Frontal cortex (tissue), 4 donors: ENCODE data around the gene LTN1. TPM values are rescaled to one million over a fixed set of nuclear protein-coding genes. Genes with fewer than 3 reads are reported as not detected.
A peak's percentile ranks its signal among the peaks of the same experiment; 100 is the strongest.
"Not testable (repeated sequence)": the region's sequence is repeated elsewhere in the genome, so short reads cannot be mapped to it uniquely, and the experiment has no call there.

ENCODE experiments used
- DNase-seq, 2 donors: peaks; one replicate each; pipeline ENCODE4 v3.0.0; 2012; ENCODE audit warnings: low spot score in 2 of 2
- FAIRE-seq: peaks from 2 replicates; lab custom pipeline; 2012; peaks lifted over from hg19 to GRCh38; lab: Jason Lieb, UNC
- total RNA-seq: library from RNA; depleted of rRNA; stranded (reverse); fragments of >200 nt; gene quantifications from one replicate; pipeline ENCODE4 v1.2.3, GENCODE V29; 2014
- donor health status: control.
- donor health status: control.
- donor health status: control.

Gene LTN1, protein sequence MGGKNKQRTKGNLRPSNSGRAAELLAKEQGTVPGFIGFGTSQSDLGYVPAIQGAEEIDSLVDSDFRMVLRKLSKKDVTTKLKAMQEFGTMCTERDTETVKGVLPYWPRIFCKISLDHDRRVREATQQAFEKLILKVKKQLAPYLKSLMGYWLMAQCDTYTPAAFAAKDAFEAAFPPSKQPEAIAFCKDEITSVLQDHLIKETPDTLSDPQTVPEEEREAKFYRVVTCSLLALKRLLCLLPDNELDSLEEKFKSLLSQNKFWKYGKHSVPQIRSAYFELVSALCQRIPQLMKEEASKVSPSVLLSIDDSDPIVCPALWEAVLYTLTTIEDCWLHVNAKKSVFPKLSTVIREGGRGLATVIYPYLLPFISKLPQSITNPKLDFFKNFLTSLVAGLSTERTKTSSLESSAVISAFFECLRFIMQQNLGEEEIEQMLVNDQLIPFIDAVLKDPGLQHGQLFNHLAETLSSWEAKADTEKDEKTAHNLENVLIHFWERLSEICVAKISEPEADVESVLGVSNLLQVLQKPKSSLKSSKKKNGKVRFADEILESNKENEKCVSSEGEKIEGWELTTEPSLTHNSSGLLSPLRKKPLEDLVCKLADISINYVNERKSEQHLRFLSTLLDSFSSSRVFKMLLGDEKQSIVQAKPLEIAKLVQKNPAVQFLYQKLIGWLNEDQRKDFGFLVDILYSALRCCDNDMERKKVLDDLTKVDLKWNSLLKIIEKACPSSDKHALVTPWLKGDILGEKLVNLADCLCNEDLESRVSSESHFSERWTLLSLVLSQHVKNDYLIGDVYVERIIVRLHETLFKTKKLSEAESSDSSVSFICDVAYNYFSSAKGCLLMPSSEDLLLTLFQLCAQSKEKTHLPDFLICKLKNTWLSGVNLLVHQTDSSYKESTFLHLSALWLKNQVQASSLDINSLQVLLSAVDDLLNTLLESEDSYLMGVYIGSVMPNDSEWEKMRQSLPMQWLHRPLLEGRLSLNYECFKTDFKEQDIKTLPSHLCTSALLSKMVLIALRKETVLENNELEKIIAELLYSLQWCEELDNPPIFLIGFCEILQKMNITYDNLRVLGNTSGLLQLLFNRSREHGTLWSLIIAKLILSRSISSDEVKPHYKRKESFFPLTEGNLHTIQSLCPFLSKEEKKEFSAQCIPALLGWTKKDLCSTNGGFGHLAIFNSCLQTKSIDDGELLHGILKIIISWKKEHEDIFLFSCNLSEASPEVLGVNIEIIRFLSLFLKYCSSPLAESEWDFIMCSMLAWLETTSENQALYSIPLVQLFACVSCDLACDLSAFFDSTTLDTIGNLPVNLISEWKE (N-terminal part only)
- 39.9 TPM for total RNA-seq

DNA sequence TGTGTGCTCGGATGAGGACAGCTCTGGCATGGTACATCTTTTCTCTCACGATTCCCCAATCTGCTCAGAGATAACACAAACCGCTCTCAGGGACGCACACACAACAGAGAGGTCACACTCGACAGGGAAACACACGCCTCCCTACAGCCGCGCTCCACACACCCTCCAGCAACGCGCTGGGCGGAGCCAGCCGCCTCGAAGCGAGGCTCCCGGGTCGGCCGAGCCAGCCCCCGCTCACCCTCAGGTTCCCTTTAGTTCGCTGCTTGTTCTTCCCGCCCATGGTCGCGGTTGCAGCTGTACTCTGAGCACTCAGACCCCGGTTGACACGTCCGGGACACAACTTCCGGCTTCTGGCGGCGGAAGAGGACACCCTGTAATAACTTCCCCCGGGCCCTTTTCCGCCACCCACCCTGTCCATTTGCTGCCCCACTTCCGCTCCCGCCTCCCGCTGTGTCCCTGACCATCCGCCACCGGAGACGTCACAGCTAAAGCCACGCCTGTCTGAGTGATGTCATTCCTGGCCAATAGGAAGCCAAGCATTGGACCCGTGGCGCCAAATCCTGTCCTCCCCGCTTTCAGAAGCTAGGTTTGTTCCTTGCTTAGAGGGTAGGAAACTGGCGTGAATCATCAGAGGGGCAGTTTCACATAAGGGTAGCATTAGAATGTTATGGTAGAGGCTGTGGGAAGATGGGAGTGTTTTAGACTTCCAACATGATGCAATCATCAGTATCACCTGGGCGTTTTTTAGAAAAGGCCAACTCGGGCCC is at the start of gene LTN1:
Gene LTN1, minus strand, starts transcription at position 352 of the 767 bp plus-strand sequence. Its CDS starts 72 bp downstream, at position 280.
- DNase-seq = peak; percentile 95
- FAIRE-seq = peak; percentile 84

DNA sequence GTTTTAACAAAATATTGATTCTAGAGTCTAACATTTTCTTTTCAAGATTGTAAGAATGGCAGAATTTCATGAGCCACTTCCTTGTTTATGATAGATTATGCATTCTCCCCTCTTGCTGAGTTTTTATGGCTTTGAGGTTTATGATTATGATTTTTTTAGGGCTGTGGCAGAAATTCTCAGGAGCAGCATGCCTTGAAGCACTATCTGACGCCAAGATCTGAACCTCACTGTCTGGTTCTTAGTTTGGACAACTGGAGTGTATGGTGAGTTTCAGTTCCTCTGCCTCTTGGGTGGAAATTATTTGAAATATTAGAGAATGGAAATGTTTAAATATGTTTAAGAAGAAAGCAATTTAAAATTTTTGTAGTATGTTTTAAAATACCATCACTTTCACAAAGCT is 42.0 kb upstream of the LTN1 start:
- DNase-seq (no peak), FAIRE-seq (no peak)

DNA sequence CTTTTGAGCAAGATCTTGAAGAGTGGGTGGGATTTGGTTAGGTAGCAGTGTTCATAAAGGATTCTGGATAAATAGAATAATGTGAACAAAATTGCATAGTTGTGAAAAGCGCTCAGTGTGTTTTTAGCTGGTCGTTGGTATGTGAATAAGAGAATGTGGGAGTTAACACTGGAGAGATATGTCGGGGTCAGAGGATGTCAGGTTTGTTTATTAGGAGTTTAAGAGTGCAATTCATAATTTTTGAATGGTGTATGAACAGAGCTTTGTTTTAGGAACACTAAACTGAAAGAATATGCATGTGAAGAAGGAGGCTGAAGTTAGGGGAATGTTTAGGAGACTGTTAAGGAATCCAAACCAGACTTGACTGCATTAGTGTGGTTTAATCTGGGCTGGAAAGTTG is 41.2 kb upstream of the LTN1 start:
- FAIRE-seq (no peak), DNase-seq (no peak)

DNA sequence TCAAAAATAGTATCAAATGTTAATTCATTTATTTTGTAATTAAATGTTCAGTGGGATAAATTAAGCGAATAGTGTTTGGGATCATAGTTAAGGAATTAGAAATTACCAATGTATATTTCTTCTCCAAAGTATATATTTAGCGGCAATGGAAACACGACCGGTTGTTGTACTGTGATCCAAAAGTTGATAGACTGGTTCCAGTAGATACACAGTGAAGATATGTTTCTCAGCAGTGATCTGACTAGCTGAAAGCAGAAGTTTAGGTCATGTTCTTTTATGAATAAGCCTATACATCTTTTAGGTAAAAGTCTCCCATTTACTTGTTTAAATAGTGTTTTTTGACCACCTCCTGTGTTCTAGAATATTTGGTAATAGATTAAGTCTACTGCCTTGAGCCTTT is 40.6 kb upstream of the LTN1 start:
- no peak for FAIRE-seq

DNA sequence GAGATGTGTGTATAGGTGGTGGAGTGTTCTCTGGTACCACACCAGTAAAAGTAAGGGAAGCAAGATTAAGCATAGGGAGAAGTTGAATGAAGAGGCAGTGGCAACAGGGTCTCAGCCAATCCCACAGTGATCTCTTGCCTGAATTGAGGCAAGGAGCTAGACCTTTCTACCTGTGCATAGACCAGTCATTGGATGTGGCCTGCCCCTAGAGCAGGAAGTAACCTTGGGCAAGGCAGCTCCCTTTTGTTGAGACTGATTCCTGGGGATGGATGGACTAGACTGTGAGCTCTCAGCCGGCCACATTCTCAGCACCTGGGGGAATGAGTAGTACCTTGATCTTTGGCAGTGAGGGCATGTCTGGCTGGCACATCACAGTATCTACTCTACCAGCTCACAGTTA is 38.2 kb upstream of the LTN1 start:
- FAIRE-seq (no peak), DNase-seq (no peak)

More for the DNA sequence above, 40.6 kb upstream of the LTN1 start:
- DNase-seq = no peak

DNA sequence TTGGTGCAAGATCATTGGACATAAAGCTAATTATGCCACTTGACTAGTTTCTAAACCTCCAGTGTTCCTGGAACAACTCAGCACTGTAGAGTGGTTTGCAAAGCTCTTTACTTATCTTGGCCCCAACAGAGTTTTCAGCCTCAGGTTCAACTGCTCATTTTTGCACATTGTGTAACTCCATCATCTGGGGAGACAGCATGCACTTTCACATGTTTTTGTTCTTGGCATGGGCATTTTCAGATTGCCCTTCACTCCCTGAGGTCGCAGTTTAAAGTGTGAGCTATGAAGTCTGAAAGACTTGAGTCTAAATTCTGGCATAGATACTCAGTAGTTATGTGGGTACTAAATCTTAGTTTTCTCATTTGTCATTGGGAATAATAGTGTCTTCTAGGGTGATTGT is 36.8 kb upstream of the LTN1 start:
- FAIRE-seq (no peak), DNase-seq (no peak)

DNA sequence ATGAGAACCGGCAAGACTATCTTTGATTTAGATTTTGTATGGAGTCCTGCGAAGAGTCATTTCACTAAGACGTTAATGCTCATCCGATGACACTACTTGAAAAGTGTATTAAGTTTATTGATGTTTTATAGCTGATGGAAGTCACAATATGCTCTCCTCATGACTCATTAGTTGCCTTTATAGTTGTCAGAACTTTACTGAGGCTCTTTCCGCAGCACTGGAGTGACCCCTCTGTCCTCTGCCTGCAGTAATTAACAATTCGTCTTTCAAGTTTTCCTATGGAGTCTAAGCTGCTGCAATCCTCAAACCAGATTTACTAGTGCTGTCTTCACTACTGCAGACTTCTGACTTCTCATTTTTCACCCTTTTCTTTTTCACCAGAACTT is 32.6 kb upstream of the LTN1 start:
- DNase-seq (peak in 1 of 2 donors; percentile 15), FAIRE-seq (no peak)

DNA sequence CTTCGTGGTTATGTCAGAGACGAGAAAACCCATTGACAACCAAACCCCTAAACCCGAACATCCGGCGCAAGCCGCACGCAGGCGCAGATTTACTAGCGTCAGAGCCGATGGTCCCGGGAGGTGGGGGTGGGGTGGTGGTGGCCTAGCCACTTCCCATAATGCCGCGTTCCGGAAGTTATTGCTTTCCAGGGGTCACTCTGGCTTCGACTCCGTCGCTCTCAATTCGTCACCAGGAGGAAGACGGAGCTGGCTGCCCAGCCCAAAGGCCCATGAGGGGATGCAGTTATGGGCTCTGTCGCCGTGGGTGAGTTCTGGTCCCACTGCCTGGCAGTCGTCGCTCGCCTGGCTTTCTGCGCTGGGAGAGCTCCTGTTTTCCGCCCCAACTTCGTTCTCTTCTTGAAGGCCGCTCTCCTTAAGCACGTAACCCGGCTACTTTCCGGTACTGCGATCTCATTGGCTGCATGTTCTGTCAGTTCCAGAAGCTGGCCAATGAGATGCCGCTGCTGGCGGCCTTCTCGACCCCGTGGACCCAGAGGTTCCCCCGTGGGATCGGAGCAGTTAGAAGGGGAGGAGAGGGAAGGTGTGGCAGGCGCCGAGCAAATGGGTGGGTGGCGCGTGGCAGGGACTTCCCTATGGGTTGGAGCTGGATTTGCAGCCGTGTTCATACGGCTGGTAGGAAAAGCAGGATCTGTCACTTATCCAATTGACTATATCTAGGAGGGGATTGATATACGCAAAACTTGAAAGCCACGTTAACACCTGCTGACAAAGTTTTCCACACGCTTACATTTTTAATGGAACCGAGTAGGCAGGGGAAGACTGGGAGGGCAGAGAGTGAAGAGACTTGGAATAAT is 32.0 kb upstream of the LTN1 start, which contains the start of gene USP16:
Gene USP16, plus strand, starts transcription at position 195 of the 854 bp plus-strand sequence. CDS start 3,246 bp downstream, outside the sequence.
- DNase-seq (peak; percentile 83 to 91), FAIRE-seq (no peak)

DNA sequence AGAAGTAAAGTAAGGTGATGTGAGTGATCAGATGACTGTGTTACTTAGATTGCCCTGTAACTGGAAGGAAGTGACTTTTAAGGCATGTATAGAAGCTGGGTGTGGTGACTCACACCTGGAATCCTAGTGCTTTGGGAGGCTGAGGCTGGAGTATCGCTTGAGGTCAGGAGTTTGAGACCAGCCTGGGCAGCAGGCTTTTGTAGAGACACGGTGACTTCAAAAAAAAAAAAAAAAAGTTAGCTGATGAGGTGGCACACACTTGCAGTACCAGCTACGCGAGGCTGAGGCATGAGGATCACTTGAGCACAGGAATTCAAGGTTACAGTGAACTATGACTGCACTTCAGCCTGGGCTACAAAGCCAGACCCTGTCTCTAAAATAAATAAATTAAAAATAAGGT is 29.5 kb upstream of the LTN1 start:
- FAIRE-seq (no peak), DNase-seq (no peak)

DNA sequence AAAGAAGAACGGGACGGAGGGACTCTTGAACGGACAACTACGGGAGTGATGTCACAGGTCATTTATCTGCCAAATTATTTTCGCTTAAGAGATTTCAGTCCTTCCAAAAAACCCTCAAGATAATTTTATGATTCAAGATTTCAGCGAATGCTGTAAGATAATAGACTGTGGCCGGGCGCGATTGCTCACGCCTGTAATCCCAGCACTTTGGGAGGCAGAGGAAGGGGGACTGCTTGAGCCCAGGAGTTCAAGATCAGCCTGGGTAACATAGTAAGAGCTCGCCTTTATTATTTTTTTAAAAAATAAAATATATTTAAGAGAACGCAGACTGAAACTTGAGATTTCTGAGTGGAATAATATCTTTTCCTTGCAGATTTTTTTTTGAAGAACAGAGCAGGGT is 25.9 kb upstream of the LTN1 start:
- FAIRE-seq (no peak), DNase-seq (no peak)

DNA sequence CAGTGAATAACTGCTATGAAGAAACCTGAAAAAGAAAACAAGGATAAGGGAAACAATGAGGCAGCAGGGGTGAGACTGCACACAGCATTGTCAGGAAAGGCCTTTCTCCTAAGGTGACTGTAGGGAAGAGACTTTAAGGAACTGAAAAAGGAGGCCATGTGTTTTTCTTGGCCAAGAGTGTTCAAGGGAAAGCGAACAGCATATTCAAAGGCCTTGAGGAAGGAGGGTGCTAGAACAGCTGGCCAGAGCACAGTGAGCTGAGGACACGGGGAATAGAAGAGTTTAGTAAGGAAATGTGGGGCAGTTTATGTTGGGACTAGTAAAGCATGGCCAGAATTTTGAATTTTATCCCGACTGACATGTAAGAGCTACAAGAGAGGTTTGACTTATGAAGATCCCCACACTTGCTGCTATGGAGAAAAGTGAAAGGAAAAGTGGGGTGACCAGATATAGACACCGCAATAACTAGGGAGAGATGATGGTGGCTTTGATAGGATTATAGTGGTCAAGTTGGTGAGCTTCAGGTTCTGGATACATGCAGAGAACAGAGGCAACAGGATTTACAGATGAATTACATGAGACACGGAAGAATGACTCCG is 25.1 kb upstream of the LTN1 start:
- DNase-seq = no peak
- FAIRE-seq = no peak

DNA sequence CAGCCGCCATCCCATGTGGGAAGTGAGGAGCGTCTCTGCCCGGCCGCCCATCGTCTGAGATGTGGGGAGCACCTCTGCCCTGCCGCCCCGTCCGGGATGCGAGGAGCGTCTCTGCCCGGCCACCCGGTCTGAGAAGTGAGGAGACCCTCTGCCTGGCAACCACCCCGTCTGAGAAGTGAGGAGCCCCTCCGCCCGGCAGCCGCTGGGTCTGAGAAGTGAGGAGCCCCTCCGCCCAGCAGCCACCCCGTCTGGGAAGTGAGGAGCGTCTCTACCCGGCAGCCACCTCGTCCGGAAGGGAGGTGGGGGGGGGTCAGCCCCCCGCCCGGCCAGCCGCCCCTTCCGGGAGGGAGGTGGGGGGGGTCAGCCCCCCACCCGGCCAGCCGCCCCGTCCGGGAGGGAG is 18.6 kb upstream of the LTN1 start:
- not testable (repeated sequence) for FAIRE-seq

DNA sequence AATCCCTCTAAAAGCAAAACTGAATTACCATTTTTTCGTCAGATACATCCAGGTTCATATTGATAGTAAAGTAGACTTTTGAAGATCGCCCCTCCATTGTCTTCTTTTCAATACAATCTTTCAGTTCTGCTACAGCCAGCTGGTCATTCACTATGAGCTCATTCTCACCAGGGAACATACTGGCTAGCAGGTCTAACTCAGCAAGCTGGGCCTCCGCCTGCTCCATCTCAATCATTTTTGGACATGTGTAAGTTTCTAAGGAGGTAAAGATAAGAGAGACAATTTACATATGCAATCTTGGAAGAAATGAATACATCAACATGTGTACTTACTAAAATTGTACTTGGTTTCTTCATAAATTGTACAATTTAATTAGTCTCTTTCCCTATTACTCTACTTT is 15.7 kb upstream of the LTN1 start:
- DNase-seq = no peak
- no peak for FAIRE-seq

More for the DNA sequence above, 18.6 kb upstream of the LTN1 start:
- not testable (repeated sequence) for DNase-seq

DNA sequence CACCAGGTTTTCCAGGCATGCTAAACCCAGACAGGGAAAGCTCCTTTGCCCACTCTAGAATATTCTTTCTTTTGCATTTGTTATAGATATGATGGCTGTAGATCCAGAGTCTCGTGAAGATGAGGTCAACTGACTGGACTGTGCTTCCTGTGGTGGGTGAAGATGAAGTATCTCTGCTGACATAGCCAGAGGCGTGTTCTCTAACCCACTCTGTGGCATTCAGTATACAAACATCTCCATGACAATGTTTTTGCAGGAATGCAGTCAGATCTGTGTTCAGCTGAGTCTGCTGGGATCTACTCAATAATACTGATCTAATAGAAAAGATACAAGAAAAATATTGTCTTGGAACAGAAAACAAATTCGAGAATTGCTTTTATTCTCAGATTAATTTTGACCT is 15.1 kb upstream of the LTN1 start:
- DNase-seq (no peak), FAIRE-seq (no peak)

DNA sequence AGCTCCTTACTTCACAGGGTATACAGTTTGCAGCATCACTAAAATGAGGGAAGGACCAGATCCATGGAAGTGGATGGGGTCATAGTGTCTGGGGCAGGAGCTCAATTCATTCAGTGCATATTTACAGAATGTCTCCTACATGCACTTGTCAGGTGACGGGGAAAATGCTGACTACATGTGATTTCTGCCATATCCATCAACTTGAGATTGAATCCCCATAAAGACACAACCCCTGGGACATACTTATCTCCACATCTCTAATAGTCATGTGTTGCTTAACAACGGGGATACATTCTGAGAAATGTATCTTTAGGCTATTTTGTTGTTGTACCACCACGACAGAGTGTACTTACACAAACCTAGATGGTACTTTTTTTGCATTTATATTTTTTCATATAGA is 14.5 kb upstream of the LTN1 start:
- DNase-seq (no peak), FAIRE-seq (no peak)

DNA sequence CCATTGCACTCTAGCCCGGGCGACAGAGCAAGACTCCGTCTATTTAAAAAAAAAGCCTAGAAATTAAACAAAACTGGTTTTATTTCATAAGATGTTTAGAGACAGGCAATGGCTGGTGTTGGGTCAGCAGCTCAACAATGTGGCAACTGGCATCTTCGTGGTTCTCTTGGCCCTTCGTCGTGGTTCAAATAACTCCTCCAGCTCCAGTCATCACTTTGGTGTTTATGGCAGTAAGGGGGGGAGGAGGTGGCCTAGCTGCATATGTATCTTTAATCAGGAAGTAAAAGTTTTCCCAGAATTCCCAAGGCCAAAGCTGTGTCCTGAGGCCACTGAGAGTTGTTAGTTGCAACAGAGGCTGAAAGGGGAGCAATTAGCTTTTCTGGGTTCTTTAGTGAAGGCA is 13.0 kb upstream of the LTN1 start:
- FAIRE-seq = no peak
- no peak for DNase-seq

DNA sequence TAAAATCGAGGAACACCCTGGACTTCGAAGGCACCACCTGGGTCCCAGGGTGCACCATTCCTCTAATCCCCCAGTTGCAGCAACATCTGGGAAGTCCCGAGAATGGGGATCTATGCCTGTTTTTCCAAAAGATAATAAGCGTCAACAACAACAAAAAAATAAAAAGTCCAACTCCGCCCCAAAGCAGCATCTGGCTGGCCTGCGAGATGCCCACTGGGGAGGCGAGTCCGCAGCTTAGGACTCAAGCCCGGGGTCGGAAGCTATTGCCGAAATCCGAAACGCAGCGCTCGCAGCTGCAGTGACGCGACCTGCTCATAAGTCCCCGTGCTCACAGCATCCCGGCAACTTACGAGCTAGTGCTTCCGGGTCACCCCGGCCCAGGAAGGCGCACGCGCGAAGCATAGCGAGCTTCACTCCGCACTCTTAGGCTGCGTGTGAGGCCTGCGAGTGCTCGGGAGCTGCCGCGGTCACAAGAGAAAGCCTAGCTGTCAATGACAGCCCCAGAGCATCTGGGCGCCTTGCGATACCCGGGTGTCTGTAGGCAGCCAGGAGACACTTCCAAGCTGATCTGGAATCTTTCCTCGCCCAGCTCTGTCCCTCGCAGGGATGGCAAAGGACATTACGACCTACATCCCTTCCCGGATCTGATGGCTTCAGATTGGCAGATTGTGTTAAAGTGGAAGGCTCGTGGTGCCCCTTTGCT is 9.9 kb upstream of the LTN1 start:
- FAIRE-seq (no peak), DNase-seq (peak; percentile 89 to 90)
